Muscle of leg (tissue), 11 donors: ENCODE results near the gene CTSH. TPM values are rescaled to one million over a fixed set of nuclear protein-coding genes. Genes with fewer than 3 reads are reported as not detected.
"Not testable (repeated sequence)": the region's sequence is repeated elsewhere in the genome, so short reads cannot be mapped to it uniquely, and the experiment has no call there.

Source experiments
- DNase-seq: peaks from one replicate; pipeline ENCODE4 v3.0.0; 2013
- H3K27ac ChIP-seq: one replicate; pipeline ENCODE4 v1.5.1; 2013; ENCODE audit warnings: mild to moderate bottlenecking, low read length, control low read depth
- H3K27me3 ChIP-seq: one replicate; pipeline ENCODE4 v1.6.1; 2013; ENCODE audit warnings: low read length; ENCODE audit not compliant: control insufficient read depth, insufficient read depth
- H3K36me3 ChIP-seq: one replicate; pipeline ENCODE4 v1.6.1; 2013; ENCODE audit warnings: low read length; ENCODE audit not compliant: control insufficient read depth, insufficient read depth
- H3K4me1 ChIP-seq: one replicate; pipeline ENCODE4 v1.6.1; 2013; ENCODE audit warnings: low read length; ENCODE audit not compliant: control insufficient read depth, insufficient read depth
- H3K4me3 ChIP-seq: one replicate; pipeline ENCODE4 v1.5.1; 2013; ENCODE audit warnings: low read length, control low read depth
- H3K9me3 ChIP-seq: replicated peaks from 2 replicates; pipeline ENCODE4 v1.6.1; 2013; ENCODE audit warnings: low read depth, low read length; ENCODE audit not compliant: control insufficient read depth
- WGBS: methylation state at CpG from one replicate; pipeline ENCODE4 v1.1.5; 2013; ENCODE audit warnings: missing lambda C conversion rate; ENCODE audit not compliant: insufficient coverage; 5-methylcytosine and 5-hydroxymethylcytosine counted together
- polyA plus RNA-seq, 8 donors: library from polyadenylated mRNA; unstranded; fragments of 120-200 nt; gene quantifications; one replicate each; pipeline versions ENCODE4 v1.2.1 to v1.2.3, GENCODE V29; 2013; ENCODE audit warnings: inconsistent platforms in 1 of 8, low replicate concordance in 1 of 8; ENCODE audit not compliant: insufficient read length in 8 of 8, insufficient read depth in 1 of 8
- total RNA-seq: library from RNA; stranded (reverse); fragments of 120-200 nt; gene quantifications from one replicate; pipeline ENCODE4 v1.2.4, GENCODE V29; 2013

Gene CTSH
- total and polyA plus RNA-seq, 9 donors, result 15.5 to 47.9 (median 25.3) TPM

- Histone ChIP-seq H3K4me1 (peaks cover 16% of the 10 kb centered on the region), H3K9me3 (no peaks in the 10 kb centered on the region), H3K27me3 (no peaks in the 10 kb centered on the region), H3K4me3 (peak overlapping the region; percentile 99), H3K36me3 (no peaks in the 10 kb centered on the region), H3K27ac (peak overlapping the region; percentile 100)
- WGBS, result 1% methylated on average over 71 of the region's 75 CpGs
- DNase-seq, result peak; percentile 94
These were observed 71.7 kb downstream of the CTSH start for GRCh38 chr15:78872972-78873792.

- H3K27me3 ChIP-seq, result no peaks in the 10 kb centered on the region
- peak within 1 kb of the TSS; percentile 100 for H3K27ac ChIP-seq
- H3K9me3 ChIP-seq, result no peaks in the 10 kb centered on the region
- peak within 1 kb of the TSS; percentile 99 for H3K4me3 ChIP-seq
- DNase-seq, result peak; percentile 99
- peaks cover 16% of the 10 kb centered on the region for H3K4me1 ChIP-seq
- H3K36me3 ChIP-seq, result no peaks in the 10 kb centered on the region
- WGBS, result 1% methylated on average over 34 of the region's 52 CpGs
These were observed 72.5 kb downstream of the CTSH start, which contains the start of gene MORF4L1 for GRCh38 chr15:78872155-78872971. MORF4L1 (plus strand) TSS chr15:78872890; CDS start chr15:78873018, 128 bp downstream.

DNA sequence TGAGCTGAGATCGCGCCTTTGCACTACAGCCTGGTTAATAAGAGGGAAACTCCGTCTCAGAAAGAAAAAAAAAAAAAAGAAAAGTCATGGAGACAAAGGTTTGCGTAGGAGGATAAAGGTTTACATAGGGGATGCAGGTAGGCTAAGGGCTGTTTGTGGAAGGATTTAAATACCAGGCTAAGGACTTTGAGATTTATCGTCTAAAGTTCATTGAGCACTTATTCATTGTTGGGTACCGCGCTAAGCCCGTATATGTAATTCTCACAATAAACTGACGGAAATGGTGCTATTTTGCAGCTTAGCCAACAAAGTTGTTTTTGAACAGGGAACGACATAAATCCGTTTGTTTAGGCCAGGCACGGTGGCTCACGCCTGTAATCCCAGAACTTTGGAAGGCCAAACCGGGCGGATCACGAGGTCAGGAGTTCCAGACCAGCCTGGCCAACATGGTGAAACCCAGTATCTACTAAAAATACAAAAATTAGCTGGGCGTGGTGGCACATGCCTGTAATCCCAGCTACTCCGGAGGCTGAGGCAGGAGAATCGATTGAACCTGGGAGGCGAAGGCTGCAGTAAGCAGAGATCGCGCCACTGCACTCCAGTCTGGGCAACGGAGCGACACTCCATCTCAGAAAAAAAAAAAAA, 73.2 kb downstream of the CTSH start:
- 88% methylated on average over 14 of the region's 24 CpGs for WGBS
- peak; percentile 14 for DNase-seq

More for the DNA sequence above, 73.2 kb downstream of the CTSH start:
- not testable (repeated sequence) for H3K36me3 ChIP-seq, H3K9me3 ChIP-seq, H3K4me3 ChIP-seq, H3K27me3 ChIP-seq, H3K4me1 ChIP-seq
- peak overlapping the region; percentile 93 for H3K27ac ChIP-seq

Other genes starting within 250 kb of the CTSH start
- gene ADAMTS7, start 133.6 kb downstream of the CTSH start, total RNA-seq, result 4.9 TPM
- 10 to 100 TPM; 14.6 to 34.8 (median 26.1) TPM for gene ADAMTS7, start 133.6 kb downstream of the CTSH start, polyA plus RNA-seq
- gene MORF4L1, start 72.2 kb downstream of the CTSH start, total RNA-seq, result 285 TPM
- gene MORF4L1, start 72.2 kb downstream of the CTSH start, polyA plus RNA-seq, result 100 to 1,000 TPM; 506 to 656 (median 569) TPM
- 0.13 TPM for gene RASGRF1, start 145.7 kb upstream of the CTSH start, total RNA-seq
- gene RASGRF1, start 145.7 kb upstream of the CTSH start, polyA plus RNA-seq, result under 1 TPM; 0.08 to 0.93 (median 0.23) TPM